Mononuclear cell (primary cell): ENCODE results near the gene TAS2R38. TPM values are rescaled to one million over a fixed set of nuclear protein-coding genes. Genes with fewer than 3 reads are reported as not detected.

Source experiments
- H3K27me3 ChIP-seq: 2 replicates; pipeline ENCODE4 v1.6.0; 2011; ENCODE audit warnings: low read length, control low read depth; ENCODE audit not compliant: insufficient read depth
- H3K4me1 ChIP-seq: 2 replicates; pipeline ENCODE4 v1.5.1; 2011; ENCODE audit warnings: mild to moderate bottlenecking, low read length, control low read depth; ENCODE audit not compliant: insufficient read depth
- H3K4me3 ChIP-seq: 2 replicates; pipeline ENCODE4 v1.5.1; 2011; ENCODE audit warnings: mild to moderate bottlenecking, low read length, moderate library complexity
- H3K9me3 ChIP-seq: 2 replicates; pipeline ENCODE4 v1.5.1; 2011; ENCODE audit warnings: low read depth, mild to moderate bottlenecking, control low read depth, low read length
- total RNA-seq: library from RNA; depleted of rRNA; stranded (reverse); fragments of >200 nt; gene quantifications from one replicate; pipeline ENCODE4 v1.2.3, GENCODE V29; 2012

Gene TAS2R38
- total RNA-seq, 1 donor = 0.42 TPM

- Histone ChIP-seq H3K4me3 (no peak overlapping the region), H3K27me3 (no peaks in the 10 kb centered on the region), H3K4me1 (peaks cover 69% of the 10 kb centered on the region), H3K9me3 (no peaks in the 10 kb centered on the region)
These were observed 24.1 kb downstream of the TAS2R38 start for GRCh38 chr7:141949451-141949850.

- Histone ChIP-seq H3K27me3 (no peaks in the 10 kb centered on the region), H3K9me3 (no peaks in the 10 kb centered on the region), H3K4me1 (peaks cover 69% of the 10 kb centered on the region), H3K4me3 (no peak overlapping the region)
These were observed 24.6 kb downstream of the TAS2R38 start for GRCh38 chr7:141949021-141949420.

GRCh38 chr7:141946796-141947195 is 26.8 kb downstream of the TAS2R38 start, which contains the start of gene CLEC5A:
Gene CLEC5A, minus strand, starts transcription at chr7:141946974. Its CDS starts 682 bp downstream, at chr7:141946292.
- no peaks in the 10 kb centered on the region for H3K27me3 ChIP-seq
- H3K4me1 ChIP-seq = peaks cover 61% of the 10 kb centered on the region
- peak within 1 kb of the TSS; percentile 7 for H3K4me3 ChIP-seq
- H3K9me3 ChIP-seq = peaks cover 4% of the 10 kb centered on the region

GRCh38 chr7:141945356-141945755 is 28.2 kb downstream of the TAS2R38 start:
- no peak overlapping the region for H3K4me3 ChIP-seq
- peaks cover 47% of the 10 kb centered on the region for H3K4me1 ChIP-seq
- H3K9me3 ChIP-seq = peaks cover 18% of the 10 kb centered on the region

GRCh38 chr7:141944811-141945210 is 28.8 kb downstream of the TAS2R38 start:
- peaks cover 22% of the 10 kb centered on the region for H3K9me3 ChIP-seq
- H3K4me1 ChIP-seq = peaks cover 46% of the 10 kb centered on the region
- no peaks in the 10 kb centered on the region for H3K27me3 ChIP-seq
- no peak overlapping the region for H3K4me3 ChIP-seq

More at GRCh38 chr7:141945356-141945755, 28.2 kb downstream of the TAS2R38 start:
- H3K27me3 ChIP-seq = no peaks in the 10 kb centered on the region

- Histone ChIP-seq H3K4me3 (no peak overlapping the region), H3K9me3 (peaks cover 22% of the 10 kb centered on the region), H3K27me3 (no peaks in the 10 kb centered on the region), H3K4me1 (peaks cover 39% of the 10 kb centered on the region)
These were observed 29.7 kb downstream of the TAS2R38 start for GRCh38 chr7:141943846-141944245.

GRCh38 chr7:141941075-141941474 is 32.5 kb downstream of the TAS2R38 start:
- H3K27me3 ChIP-seq = no peaks in the 10 kb centered on the region
- peaks cover 22% of the 10 kb centered on the region for H3K9me3 ChIP-seq
- H3K4me1 ChIP-seq = peaks cover 30% of the 10 kb centered on the region
- no peak overlapping the region for H3K4me3 ChIP-seq

GRCh38 chr7:141930211-141930610 is 43.4 kb downstream of the TAS2R38 start:
- H3K4me3 ChIP-seq = no peak overlapping the region
- H3K27me3 ChIP-seq = no peaks in the 10 kb centered on the region
- peaks cover 37% of the 10 kb centered on the region for H3K4me1 ChIP-seq
- no peaks in the 10 kb centered on the region for H3K9me3 ChIP-seq

- Histone ChIP-seq H3K4me1 (peaks cover 37% of the 10 kb centered on the region), H3K9me3 (no peaks in the 10 kb centered on the region), H3K27me3 (no peaks in the 10 kb centered on the region), H3K4me3 (no peak overlapping the region)
These were observed 44.8 kb downstream of the TAS2R38 start for GRCh38 chr7:141928845-141929195.

GRCh38 chr7:141928146-141928844 is 45.3 kb downstream of the TAS2R38 start:
- peaks cover 37% of the 10 kb centered on the region for H3K4me1 ChIP-seq
- no peaks in the 10 kb centered on the region for H3K27me3 ChIP-seq
- H3K9me3 ChIP-seq = no peaks in the 10 kb centered on the region
- H3K4me3 ChIP-seq = no peak overlapping the region

Other genes with a start within 250 kb of the TAS2R38 start
- 94.9 TPM for gene SSBP1, start 235.4 kb downstream of the TAS2R38 start, total RNA-seq
- gene TAS2R3, start 209.7 kb downstream of the TAS2R38 start, total RNA-seq = 0.73 TPM
- gene TAS2R4, start 197.1 kb downstream of the TAS2R38 start, total RNA-seq = 0.31 TPM
- 0.10 TPM for gene TAS2R5, start 183.6 kb downstream of the TAS2R38 start, total RNA-seq
- 0.10 TPM for gene PRSS37, start 132.3 kb downstream of the TAS2R38 start, total RNA-seq
- not detected for gene OR9A4, start 57.4 kb downstream of the TAS2R38 start, total RNA-seq
- gene CLEC5A, start 26.8 kb downstream of the TAS2R38 start, total RNA-seq = 3.6 TPM
- 3.8 TPM for gene MGAM, start 22.1 kb upstream of the TAS2R38 start, total RNA-seq
- gene MGAM2, start 137.9 kb upstream of the TAS2R38 start, total RNA-seq = 0.10 TPM